M059J (cell line): Measurements from ENCODE around the gene ATG4B. TPM values are rescaled to one million over a fixed set of nuclear protein-coding genes. Genes with fewer than 3 reads are reported as not detected.
A peak's percentile ranks its signal among the peaks of the same experiment; 100 is the strongest.

Source experiments
- DNase-seq: peaks from one replicate; pipeline ENCODE4 v3.0.0-alpha.2; 2012; ENCODE audit warnings: low read depth
- total RNA-seq: library from RNA; depleted of rRNA; stranded (reverse); fragments of >200 nt; shearing (Covaris generic); gene quantifications from 2 replicates; pipeline ENCODE4 v1.2.3, GENCODE V29; 2014

Gene ATG4B
- total RNA-seq, 1 experiment from 2014 or later: 46.1 TPM

GRCh38 chr2:241666627-241667400 lies 29.3 kb downstream of the ATG4B start:
- DNase-seq: no peak

GRCh38 chr2:241668354-241668753 lies 30.9 kb downstream of the ATG4B start:
- no peak for DNase-seq

- no peak for DNase-seq
These were observed 31.3 kb downstream of the ATG4B start for GRCh38 chr2:241668839-241669238.

GRCh38 chr2:241670333-241671110 lies 33.0 kb downstream of the ATG4B start:
- DNase-seq: no peak

GRCh38 chr2:241671457-241672240 lies 34.2 kb downstream of the ATG4B start:
- DNase-seq: no peak

- DNase-seq: no peak
These were observed 35.0 kb downstream of the ATG4B start for GRCh38 chr2:241672243-241673188.

GRCh38 chr2:241673189-241673663 lies 35.7 kb downstream of the ATG4B start:
- DNase-seq: no peak

- peak; percentile 85 for DNase-seq
These were observed 36.6 kb downstream of the ATG4B start for GRCh38 chr2:241673797-241674725.

- DNase-seq: no peak
These were observed 38.4 kb downstream of the ATG4B start for GRCh38 chr2:241675885-241676284.

- no peak for DNase-seq
These were observed 39.2 kb downstream of the ATG4B start for GRCh38 chr2:241676665-241677064.

GRCh38 chr2:241677392-241677791 lies 39.9 kb downstream of the ATG4B start:
- no peak for DNase-seq

- no peak for DNase-seq
These were observed 40.8 kb downstream of the ATG4B start for GRCh38 chr2:241678307-241678706.

- DNase-seq: no peak
These were observed 41.5 kb downstream of the ATG4B start for GRCh38 chr2:241678784-241679540.

GRCh38 chr2:241680044-241680443 lies 42.6 kb downstream of the ATG4B start:
- DNase-seq: no peak

- DNase-seq: peak; percentile 91
These were observed 43.5 kb downstream of the ATG4B start for GRCh38 chr2:241680827-241681599.

- DNase-seq: no peak
These were observed 48.8 kb downstream of the ATG4B start for GRCh38 chr2:241686324-241686649.

GRCh38 chr2:241686650-241687425 lies 49.3 kb downstream of the ATG4B start, which contains the start of gene DTYMK:
DTYMK (minus strand) TSS chr2:241686815; CDS start chr2:241686783, 32 bp downstream.
- peak; percentile 92 for DNase-seq

- no peak for DNase-seq
These were observed 51.8 kb downstream of the ATG4B start for GRCh38 chr2:241689306-241689705.
